HTR-8/SVneo (cell line): ENCODE measurements around the gene AGTPBP1.
"Not testable (repeated sequence)": the region's sequence is repeated elsewhere in the genome, so short reads cannot be mapped to it uniquely, and the experiment has no call there.

Source experiments
- DNase-seq: peaks from one replicate; pipeline ENCODE4 v3.0.0; 2011; ENCODE audit warnings: low spot score, mixed read lengths; ENCODE audit not compliant: insufficient read length
- FAIRE-seq: peaks from 2 replicates; lab custom pipeline; 2011; peaks lifted over from hg19 to GRCh38; lab: Jason Lieb, UNC

Gene AGTPBP1, protein sequence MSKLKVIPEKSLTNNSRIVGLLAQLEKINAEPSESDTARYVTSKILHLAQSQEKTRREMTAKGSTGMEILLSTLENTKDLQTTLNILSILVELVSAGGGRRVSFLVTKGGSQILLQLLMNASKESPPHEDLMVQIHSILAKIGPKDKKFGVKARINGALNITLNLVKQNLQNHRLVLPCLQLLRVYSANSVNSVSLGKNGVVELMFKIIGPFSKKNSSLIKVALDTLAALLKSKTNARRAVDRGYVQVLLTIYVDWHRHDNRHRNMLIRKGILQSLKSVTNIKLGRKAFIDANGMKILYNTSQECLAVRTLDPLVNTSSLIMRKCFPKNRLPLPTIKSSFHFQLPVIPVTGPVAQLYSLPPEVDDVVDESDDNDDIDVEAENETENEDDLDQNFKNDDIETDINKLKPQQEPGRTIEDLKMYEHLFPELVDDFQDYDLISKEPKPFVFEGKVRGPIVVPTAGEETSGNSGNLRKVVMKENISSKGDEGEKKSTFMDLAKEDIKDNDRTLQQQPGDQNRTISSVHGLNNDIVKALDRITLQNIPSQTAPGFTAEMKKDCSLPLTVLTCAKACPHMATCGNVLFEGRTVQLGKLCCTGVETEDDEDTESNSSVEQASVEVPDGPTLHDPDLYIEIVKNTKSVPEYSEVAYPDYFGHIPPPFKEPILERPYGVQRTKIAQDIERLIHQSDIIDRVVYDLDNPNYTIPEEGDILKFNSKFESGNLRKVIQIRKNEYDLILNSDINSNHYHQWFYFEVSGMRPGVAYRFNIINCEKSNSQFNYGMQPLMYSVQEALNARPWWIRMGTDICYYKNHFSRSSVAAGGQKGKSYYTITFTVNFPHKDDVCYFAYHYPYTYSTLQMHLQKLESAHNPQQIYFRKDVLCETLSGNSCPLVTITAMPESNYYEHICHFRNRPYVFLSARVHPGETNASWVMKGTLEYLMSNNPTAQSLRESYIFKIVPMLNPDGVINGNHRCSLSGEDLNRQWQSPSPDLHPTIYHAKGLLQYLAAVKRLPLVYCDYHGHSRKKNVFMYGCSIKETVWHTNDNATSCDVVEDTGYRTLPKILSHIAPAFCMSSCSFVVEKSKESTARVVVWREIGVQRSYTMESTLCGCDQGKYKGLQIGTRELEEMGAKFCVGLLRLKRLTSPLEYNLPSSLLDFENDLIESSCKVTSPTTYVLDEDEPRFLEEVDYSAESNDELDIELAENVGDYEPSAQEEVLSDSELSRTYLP

DNA sequence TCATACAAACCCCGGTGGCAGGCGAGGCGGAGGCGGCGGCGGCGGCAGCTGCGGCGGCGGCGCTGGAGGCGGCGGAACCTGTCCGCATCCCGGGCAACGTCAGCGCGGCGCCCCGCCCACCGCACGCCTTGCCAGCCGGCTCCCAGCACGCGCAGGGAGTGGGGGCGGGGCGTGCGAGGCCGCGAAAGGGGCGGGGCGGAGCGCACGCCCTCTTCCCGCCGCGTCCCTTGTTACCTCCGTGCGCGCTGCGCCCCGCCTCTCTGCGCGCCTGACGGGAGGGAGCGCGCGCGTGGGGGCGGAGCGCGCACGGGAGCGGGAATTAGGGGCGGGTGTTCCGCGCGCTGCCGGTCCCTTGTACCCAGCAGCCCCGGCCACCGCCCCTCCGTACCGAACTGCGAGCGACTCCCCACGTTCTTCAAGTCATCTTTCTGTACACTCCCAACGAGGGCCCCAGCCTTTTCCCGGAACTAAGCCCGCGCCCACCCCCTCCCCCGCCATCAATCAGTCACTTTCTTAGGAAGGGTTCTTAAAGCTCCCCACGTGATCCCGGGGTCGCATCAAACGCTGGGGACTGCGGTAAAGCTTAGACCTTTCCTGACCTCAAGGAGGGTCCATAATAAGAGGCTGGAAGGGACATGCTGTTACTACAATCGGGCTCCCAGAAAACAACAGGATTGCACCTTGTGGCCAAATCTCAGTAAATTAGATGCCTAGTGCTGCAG is at the start of gene AGTPBP1:
Gene AGTPBP1, minus strand, starts transcription at position 80 of the 722 bp plus-strand sequence. CDS start 29,421 bp downstream, outside the sequence.
- peak; percentile 70 for DNase-seq
- FAIRE-seq = peak; percentile 90

DNA sequence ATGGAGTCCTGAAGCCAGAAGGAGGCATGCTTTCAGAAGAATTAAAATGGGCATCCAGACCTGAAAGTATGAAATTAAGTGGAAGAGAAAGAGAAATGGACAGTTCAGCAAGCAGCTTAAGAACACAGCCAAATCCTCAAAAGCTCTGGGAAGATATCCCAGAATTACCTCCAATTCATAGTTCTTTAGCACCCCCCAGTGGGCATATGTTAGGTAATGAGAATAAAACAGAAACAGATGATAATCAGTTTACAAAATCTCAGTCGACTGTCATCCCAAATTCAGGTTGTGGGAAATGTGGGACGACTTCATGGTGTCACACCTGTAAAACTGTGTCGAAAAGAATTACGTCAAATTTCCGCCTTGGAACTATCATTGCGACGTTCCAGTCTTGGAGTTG is 44.4 kb upstream of the AGTPBP1 start:
- FAIRE-seq = peak; percentile 72
- DNase-seq = not testable (repeated sequence)

DNA sequence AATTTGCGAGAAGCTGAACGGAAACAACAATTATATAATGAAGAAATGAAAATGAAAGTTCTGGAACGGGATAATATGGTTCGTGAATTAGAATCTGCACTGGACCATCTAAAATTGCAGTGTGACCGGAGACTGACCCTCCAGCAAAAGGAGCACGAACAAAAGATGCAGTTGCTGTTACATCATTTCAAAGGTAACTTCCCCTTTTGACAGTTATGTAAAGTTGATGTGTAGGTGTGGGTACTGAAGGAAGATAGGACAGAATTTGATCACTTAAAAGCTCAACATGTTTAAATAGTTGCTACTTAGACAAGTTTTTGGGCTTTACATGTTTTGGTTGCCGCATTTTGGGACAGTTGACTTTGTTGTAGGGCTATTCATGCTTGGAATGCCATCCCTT is 32.1 kb upstream of the AGTPBP1 start:
- not testable (repeated sequence) for FAIRE-seq

DNA sequence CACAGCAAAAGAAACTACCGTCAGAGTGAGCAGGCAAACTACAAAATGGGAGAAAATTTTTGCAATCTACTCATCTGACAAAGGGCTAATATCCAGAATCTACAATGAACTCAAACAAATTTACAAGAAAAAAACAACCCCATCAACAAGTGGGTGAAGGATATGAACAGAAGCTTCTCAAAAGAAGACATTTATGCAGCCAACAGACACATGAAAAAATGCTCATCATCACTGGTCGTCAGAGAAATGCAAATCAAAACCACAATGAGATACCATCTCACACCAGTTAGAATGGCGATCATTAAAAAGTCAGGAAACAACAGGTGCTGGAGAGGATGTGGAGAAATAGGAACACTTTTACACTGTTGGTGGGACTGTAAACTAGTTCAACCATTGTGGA is 20.0 kb upstream of the AGTPBP1 start:
- DNase-seq, FAIRE-seq: not testable (repeated sequence)

More for the DNA sequence above, 32.1 kb upstream of the AGTPBP1 start:
- not testable (repeated sequence) for DNase-seq

DNA sequence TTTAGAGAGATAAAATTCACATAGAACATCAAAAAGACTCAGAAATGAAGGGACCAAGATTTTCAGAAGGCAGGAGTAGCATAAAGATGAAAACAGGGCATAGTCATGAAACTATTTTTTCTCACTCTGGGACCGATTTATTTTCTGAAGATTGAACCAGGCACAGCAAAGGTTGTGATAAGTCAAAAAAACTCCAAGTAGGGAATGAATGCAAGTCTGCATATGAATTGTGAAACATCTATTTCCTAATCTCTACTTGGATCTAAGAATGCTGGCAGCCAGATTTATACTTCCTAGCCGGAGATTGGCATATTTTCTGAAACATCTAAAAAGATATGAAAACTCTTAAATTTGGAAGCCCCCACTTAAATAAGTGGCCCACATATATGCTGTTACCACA is 16.0 kb upstream of the AGTPBP1 start:
- DNase-seq, FAIRE-seq: not testable (repeated sequence)

DNA sequence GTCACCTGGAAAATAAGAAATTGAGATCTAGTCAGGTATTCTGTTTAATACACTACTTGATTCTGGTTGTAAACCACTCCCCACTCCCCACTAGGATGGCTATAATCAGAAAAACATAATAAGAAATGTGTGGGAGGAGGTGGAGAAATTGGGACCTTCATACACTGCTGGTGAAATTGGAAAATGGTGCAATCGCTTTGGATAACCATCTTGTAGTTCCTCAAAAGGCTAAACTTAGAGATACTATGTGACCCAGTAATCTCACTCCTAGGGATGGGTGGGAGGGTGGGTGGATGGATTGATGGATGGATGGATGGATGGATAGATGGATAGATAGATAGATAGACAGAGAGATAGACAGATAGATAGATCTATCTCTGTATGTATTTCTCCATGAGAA is 14.5 kb upstream of the AGTPBP1 start:
- not testable (repeated sequence) for FAIRE-seq

DNA sequence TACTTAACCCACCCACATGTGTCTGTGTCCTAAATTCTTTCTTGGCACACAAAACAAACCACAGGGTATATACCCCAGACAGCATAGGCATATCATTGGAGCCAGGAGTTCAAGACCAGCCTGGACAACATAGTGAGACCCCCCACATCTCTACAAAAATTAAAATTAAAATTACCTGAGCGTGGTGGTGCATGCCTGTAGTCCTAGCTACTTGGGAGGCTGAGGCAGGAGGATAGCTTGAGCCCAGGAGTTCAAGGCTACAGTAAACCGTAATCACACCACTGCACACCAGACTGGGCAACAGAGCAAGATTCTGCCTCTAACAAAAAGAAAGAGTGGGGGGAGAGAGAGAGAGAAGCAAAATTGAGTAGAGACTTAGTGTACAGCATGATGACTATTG is 4.6 kb upstream of the AGTPBP1 start:
- DNase-seq = no peak
- no peak for FAIRE-seq

More for the DNA sequence above, 14.5 kb upstream of the AGTPBP1 start:
- not testable (repeated sequence) for DNase-seq

DNA sequence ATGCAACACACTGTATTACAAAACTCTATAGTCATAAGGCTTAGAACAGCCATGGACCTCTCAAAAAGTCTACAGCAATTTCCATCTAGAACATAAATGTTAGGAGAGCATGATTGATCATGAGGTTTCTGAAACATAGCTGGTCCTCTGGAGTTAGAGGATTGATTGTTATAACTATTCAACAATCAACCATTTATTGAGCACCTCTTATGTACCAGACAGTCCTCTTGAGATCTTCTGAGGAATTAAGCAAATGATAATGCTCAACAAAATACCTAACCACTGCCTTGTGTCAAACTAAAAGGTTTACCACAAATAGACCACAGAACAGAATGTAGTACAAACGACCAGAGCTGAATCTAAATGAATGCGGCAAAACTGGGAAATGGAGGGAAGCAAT is 3.4 kb upstream of the AGTPBP1 start:
- DNase-seq (no peak), FAIRE-seq (no peak)

DNA sequence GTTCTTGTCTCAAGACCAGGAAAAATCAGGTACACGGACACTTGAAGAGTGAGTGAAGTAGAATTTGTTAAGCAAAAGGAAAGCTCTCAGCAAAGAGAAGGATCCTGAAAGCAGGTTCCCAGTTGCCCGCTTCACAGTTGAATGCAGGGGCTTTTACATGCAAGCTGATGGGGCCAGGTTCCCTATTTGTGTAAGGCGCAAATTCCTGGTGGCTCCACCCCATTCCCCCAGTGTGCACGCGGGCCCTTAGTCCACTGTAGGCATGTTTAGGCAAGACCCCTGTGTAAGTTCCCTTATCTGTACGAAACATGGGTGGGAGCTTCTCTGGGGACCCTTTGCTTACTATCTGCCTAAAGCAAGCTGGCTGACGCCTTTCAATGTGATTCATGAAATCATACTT is 2.7 kb upstream of the AGTPBP1 start:
- DNase-seq = no peak
- no peak for FAIRE-seq

DNA sequence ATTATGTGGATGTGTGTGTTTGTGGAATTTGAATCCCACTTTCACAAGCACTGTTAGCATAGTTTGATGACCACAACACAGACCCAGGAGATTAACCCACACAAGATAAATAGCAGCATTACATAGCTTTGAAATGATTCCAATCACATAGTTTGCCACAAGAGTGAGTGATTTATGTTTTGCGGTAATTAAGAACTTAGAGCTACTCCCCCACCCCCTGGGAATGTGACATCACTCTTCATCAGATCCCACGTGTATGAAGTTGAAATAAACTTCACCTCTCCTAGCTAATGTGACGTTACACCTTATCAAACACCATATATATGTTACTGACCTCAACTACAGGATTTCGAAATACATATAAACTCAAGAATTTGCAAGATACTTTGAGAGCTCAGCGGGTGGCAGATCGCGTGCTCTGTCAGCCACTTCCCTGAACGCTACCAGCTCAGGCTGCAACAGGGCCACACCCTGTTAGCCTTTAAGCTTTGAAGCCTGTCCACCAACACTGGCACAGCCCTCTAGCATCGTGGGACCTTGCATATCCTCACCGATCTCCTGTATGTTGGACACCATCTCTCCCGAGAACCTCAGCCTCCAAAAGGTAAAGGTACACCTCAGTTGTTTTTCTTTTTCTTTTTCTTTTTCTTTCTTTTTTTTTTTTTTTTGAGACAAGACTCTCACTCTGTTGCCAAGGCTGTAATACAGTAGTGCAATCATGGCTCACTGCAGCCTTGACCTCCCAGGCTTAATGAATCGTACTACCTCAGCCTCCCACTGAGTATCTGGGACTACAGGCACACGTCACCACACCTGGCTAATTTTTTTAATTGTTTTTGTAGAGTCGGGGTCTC is 1.7 kb upstream of the AGTPBP1 start:
- DNase-seq (peak; percentile 41), FAIRE-seq (no peak)

DNA sequence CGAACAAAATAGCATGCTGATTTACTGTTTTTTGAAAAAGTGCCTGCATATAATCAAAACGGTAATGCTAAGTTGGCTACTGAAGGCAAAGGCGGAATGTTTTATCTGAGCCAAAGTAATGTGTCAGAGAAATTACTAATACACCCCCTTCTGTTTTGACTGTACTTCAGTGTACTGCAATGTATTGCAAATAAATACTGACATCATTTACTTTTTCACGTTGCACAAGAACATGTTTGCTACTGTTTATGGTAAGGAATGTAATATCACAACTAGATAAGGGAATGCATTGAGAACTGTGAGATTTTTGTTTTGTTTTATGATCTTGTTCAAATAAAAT is 813 bp upstream of the AGTPBP1 start:
- FAIRE-seq (no peak), DNase-seq (no peak)

DNA sequence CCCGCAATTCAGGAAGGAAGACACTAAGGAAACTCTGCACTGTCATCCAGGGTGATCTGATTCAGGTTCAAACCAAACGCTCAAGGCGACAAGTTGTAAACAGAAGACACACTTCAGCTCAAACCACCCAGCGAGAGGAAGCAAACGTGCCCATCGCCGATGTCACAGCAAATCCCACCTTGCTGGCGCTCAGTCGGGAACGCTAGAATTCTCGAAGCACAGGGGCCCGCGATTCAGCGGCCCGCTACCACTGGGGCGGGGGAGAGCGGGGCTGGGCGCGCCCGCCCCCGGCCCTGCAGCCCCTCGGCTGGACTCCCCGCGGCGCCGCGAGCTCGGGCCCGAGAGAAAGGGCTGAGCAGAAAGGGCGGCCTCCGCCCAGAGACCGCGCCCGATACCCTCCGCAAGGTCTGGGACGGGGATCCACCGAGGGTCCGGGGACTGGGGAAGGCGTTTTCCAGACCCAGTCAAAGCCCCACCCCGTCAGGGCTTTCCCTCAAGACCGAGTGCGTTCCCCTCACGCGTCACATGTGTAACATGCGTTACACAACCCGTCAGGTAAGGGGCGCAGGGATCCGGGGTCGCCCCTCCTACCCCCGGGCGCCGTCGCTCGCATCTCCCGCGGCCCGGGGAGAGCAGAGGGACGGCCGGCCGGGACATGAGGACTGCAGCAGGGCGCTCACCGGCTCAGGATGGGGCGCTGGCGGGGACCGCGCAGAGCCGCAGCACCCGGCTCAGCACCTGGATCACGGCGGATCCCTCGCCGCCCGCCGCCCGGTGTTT is 469 bp downstream of the AGTPBP1 start:
- no peak for DNase-seq
- FAIRE-seq = no peak

DNA sequence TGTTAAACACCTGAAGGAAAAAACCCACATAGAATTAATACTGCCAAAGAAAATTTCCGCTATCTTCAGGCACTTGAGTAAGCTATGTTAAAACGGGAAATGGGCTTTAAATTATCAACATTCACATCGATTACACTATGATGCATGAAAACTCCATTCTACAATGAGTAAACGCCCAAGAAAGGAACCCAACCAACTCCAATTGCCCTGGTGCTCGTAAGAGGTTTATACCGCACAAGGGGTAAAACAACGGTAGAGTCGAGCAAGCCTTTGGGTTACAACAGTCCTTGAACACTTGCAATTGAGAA is 1.0 kb downstream of the AGTPBP1 start:
- FAIRE-seq (no peak), DNase-seq (no peak)

DNA sequence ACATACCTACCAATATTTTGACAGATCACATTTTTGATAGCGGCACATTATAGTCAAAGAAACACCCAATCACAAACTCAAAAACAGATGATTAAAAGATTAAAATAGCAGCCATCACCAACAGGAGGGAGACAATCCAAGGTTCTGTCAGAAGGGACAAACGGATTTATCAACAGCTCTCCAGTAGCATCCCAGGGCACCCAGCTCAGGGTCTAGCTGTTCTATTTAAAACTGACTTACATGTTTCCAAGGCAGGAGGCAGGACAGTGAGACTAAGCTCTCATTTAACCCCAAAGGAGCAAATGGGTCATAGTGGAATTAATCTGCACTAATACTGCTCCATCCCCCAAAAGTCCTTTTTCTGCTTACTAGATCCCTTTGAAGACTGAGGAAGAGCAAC is 3.2 kb downstream of the AGTPBP1 start:
- FAIRE-seq = no peak
- no peak for DNase-seq

DNA sequence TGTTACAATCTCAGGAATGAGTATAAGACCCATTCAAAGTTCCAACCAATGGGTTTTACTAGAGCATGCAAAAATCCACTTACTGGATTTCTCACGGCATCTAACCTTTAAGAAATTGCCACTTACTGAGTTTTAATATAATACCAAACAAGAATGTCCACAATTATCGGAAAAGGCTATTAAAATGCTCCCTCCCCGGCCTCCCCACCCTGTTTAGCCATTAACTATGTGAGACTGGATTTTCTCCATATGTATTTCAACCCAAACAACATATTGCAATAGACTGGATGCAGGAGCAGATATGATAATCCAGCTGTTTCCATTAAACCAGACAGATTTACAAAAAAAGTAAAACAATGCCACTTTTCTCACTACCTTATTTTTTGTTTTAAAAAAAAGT is 4.1 kb downstream of the AGTPBP1 start:
- no peak for FAIRE-seq
- DNase-seq = no peak

DNA sequence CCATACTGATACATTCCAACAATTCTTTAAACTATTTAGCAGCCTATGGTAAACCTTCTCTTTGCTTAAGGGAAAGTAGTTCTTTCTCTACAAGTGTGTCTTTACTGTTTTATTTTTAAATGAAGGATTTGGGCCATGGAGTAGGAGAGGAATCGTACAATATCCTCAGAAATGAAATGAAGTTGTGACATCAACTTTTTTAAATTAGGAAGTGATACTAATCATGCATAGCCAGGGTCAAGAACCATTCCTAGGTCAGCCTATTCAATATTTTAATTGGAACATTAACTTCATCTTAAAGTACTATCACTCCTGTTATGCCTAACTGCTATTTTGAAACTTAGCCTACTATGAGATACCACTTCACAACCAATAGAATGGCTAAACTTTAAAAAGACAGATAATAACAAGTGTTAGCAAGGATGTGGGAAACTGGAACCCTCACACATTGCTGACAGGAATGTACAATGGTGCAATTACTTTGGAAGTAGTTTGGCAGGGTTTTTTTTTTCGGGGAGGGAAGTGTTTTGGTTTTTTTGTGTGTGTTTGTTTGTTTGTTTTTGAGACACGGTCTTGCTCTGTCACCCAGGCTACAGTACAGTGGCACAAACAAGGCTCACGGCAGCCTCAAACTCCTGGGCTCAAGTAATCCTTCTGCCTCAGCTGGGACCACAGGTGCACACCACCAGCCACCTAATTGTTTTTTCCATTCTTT is 10.7 kb downstream of the AGTPBP1 start:
- DNase-seq = no peak
- no peak for FAIRE-seq

DNA sequence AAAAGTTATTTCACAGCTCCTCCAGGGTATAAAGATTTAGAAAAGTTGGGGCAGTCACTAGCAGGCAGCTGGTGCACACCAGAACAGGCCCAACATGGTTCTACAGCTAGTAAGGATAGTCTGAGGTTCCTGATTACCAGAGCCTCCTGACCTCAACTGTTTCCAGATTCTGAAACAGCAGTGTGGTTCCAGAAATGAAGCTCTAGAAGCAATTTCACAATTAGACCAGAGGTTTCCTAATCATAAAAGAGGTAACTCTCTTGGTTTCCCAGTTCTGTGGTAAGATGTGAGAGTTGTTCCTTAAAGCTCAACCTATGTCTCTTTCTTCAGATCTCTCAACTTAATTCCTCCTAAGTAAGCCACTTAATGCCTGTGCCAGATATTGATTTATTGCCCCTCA is 11.9 kb downstream of the AGTPBP1 start:
- FAIRE-seq (no peak), DNase-seq (no peak)

DNA sequence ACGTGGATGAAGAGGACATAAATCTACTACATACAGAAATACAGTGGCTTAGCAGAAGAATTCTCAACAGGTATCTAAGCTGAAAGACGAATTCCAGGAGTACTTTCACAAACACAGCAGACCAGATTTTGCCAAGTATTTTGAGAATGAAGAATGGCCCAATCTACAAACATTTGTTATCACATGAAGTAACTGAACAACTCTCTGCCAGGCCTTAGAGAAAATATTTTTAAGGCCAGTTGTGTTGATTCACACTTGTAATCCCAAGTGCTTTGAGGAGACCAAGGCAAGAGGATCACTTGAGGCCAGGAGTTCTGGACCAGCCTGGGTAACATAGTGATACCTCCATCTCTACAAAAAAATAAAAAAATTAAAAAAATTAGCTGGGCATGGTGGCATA is 14.3 kb downstream of the AGTPBP1 start:
- DNase-seq = no peak
- no peak for FAIRE-seq
